Measurements from ENCODE around the gene MDK. TPM values are rescaled to one million over a fixed set of nuclear protein-coding genes. Genes with fewer than 3 reads are reported as not detected.

MDK gene
- total and polyA plus RNA-seq, 2 of the 4 experiments (the other 2 are of a cell fraction): 25.8 to 377 TPM

GRCh38 chr11:46390331-46391171, 9.1 kb downstream of the MDK start:
- no TSS peak for BruUV-seq (replicated peaks)
- Histone ChIP-seq H2BK15ac (ENCODE audit: low read depth, low read length) (no peak overlapping the region), H2AFZ (replicated peaks; ENCODE audit: low read length, poor library complexity) (no peak overlapping the region), H3K23ac (ENCODE audit: low read depth, low read length) (no peak overlapping the region), H3K4me2 (ENCODE audit: low read depth, low read length) (no peak overlapping the region), H2BK5ac (ENCODE audit: low read depth, low read length, poor library complexity, severe bottlenecking) (no peak overlapping the region), H3K4ac (ENCODE audit: low read depth, low read length) (no peak overlapping the region), H4K20me1 (ENCODE audit: insufficient read depth, low read length) (peaks cover 24% of the 10 kb centered on the region), H3K18ac (ENCODE audit: low read depth, low read length) (no peak overlapping the region), H2BK20ac (ENCODE audit: low read depth, low read length) (no peak overlapping the region), H3K9me3 (ENCODE audit: control insufficient read depth, insufficient read depth, low read length) (no peaks in the 10 kb centered on the region), H3K4me3 (ENCODE audit: insufficient read depth, low read depth, low read length) (no peak overlapping the region), H4K8ac (ENCODE audit: low read depth in 2 of 2, low read length in 2 of 2) (no peak overlapping the region), H2AK5ac (ENCODE audit: low read depth, low read length) (no peak overlapping the region), H4K5ac (ENCODE audit: low read depth, low read length) (no peak overlapping the region), H3K27ac (ENCODE audit: insufficient read depth, low read length) (no peak overlapping the region), H3K27me3 (ENCODE audit: control insufficient read depth, insufficient read depth, low read length) (peaks cover 33% of the 10 kb centered on the region), H2BK120ac (ENCODE audit: low read depth, low read length) (no peak overlapping the region), H3K14ac (replicated peaks; ENCODE audit: low read depth, low read length) (no peak overlapping the region), H4K91ac (ENCODE audit: insufficient read depth, low read depth, low read length) (no peak overlapping the region), H3K9me1 (ENCODE audit: insufficient read depth, low read length) (peaks cover 5% of the 10 kb centered on the region; the same call in 1 of the 2 replicates), H2AK9ac (replicated peaks; ENCODE audit: low read depth, low read length, poor library complexity) (no peak overlapping the region), H3K4me1 (ENCODE audit: control insufficient read depth, insufficient read depth, low read length) (peaks cover 8% of the 10 kb centered on the region; the same call in 1 of the 2 replicates), H3K79me1 (ENCODE audit: low read depth in 1 of 2, low read length in 2 of 2) (no peaks in the 10 kb centered on the region), H3K56ac (ENCODE audit: extremely low read depth, insufficient read depth, low read length) (no peak overlapping the region), H3K9ac (ENCODE audit: low read depth, low read length) (no peak overlapping the region), H3K36me3 (ENCODE audit: control insufficient read depth, insufficient read depth, low read length) (no peaks in the 10 kb centered on the region)
- WGBS, 2 experiments (ENCODE audit: extremely low coverage in 2 of 2, insufficient read length in 1 of 2): 12% methylated on average over 17 of the region's 49 CpGs; no CpG with 5 or more reads in 1 of the 2 experiments
- ATAC-seq (ENCODE audit: low read depth): no peak
- ChIA-PET POLR2A (ENCODE audit: unreplicated experiment) (no interaction called here), CTCF (interaction anchor here (2.3 kb wide), 1 partner anchor 139 kb away, joined by 12 read pairs; no protein-coding TSS in a partner anchor)
- in situ Hi-C loops (cut with MboI; ENCODE audit: low sequenced_read_pairs): no loop called here
- dilution Hi-C loops (cut with HindIII; ENCODE audit: low sequenced_read_pairs, unreplicated experiment): no loop called here
- no peak for DNase-seq
- intact Hi-C loops (cut with micrococcal nuclease): no loop called here
- no peak for TF ChIP-seq MAFK (IDR thresholded peaks at IDR 0.05; ENCODE audit: low read depth, low read length)
- TF ChIP-seq, protein P1, sequence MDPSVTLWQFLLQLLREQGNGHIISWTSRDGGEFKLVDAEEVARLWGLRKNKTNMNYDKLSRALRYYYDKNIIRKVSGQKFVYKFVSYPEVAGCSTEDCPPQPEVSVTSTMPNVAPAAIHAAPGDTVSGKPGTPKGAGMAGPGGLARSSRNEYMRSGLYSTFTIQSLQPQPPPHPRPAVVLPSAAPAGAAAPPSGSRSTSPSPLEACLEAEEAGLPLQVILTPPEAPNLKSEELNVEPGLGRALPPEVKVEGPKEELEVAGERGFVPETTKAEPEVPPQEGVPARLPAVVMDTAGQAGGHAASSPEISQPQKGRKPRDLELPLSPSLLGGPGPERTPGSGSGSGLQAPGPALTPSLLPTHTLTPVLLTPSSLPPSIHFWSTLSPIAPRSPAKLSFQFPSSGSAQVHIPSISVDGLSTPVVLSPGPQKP (IDR thresholded peaks at IDR 0.05; ENCODE audit: borderline replicate concordance, low read depth, low read length): no peak
- TF ChIP-seq POLR2A (IDR thresholded peaks at IDR 0.05; ENCODE audit: low read depth, low read length): no peak
- no peak for TF ChIP-seq RAD21 (IDR thresholded peaks at IDR 0.05; ENCODE audit: low read length)
- TF ChIP-seq BHLHE40 (IDR thresholded peaks at IDR 0.05; ENCODE audit: low read depth, low read length): no peak
- no peak for TF ChIP-seq MXI1 (IDR thresholded peaks at IDR 0.05; ENCODE audit: borderline replicate concordance, low read depth, low read length)
- TF ChIP-seq CHD1 (IDR thresholded peaks at IDR 0.05; ENCODE audit: low read depth, low read length): no peak
- TF ChIP-seq USF2 (IDR thresholded peaks at IDR 0.05; ENCODE audit: low read depth, low read length): no peak
- no peak for TF ChIP-seq CTCF (conservative IDR thresholded peaks at IDR 0.05; ENCODE audit: low read depth, low read length)
- TF ChIP-seq RCOR1 (IDR thresholded peaks at IDR 0.05; ENCODE audit: insufficient replicate concordance, low read length): no peak
- TF ChIP-seq SMC3 (IDR thresholded peaks at IDR 0.05; ENCODE audit: low read depth, low read length): no peak
- TF ChIP-seq NFE2L2 (IDR thresholded peaks at IDR 0.05; ENCODE audit: low read depth, low read length): no peak
- no peak for TF ChIP-seq MAZ (IDR thresholded peaks at IDR 0.05; ENCODE audit: borderline replicate concordance, low read depth, low read length)
- TF ChIP-seq RFX5 (IDR thresholded peaks at IDR 0.05; ENCODE audit: low read depth, low read length): no peak
- no peak for TF ChIP-seq FOS (IDR thresholded peaks at IDR 0.05; ENCODE audit: low read depth, low read length)

Measured in IMR-90 (cell line).